EL (cell line): ENCODE measurements around the gene ETS1.

Experiments used
- DNase-seq: peaks from one replicate; pipeline ENCODE4 v3.0.0-alpha.2; 2016

ETS1 gene

DNA sequence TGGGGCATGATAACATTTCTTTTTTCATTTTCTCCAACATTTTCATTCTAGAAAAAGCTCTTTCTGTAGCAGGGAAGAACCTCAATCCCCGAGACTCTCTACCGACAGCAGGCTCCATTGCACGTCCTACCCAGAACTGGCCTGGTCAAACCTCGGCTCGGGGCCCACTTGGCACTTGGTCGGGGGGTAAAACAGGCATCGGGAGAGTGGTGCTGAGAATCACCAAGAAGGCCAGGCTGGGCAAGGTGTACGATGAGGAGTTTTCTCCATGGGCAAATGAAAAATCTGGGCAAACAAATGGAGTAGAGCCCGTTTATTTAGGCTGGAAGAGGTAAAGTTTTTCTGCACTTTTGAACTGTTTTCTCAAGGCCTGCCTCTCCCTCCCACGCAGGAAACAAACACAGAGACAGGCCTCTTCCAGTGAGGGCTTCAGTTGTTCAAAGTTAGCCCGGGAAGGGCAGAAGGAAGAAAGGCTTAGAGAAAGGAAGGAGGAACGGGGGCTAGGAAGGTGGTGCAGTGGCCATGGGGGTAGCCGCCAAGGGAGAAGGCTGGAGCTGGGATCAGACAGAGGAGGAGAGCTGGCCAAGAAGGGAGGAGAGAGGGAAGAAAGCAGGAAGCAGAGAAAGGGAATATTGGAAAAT lies 87.6 kb downstream of the ETS1 start:
- DNase-seq = no peak

- peak; percentile 62 for DNase-seq
Measured at GRCh38 chr11:128498721-128499245, 88.6 kb downstream of the ETS1 start.

- DNase-seq = no peak
Measured at GRCh38 chr11:128497776-128498095, 89.6 kb downstream of the ETS1 start.

- DNase-seq = peak; percentile 98
Measured at GRCh38 chr11:128497061-128497775, 90.1 kb downstream of the ETS1 start.

DNA sequence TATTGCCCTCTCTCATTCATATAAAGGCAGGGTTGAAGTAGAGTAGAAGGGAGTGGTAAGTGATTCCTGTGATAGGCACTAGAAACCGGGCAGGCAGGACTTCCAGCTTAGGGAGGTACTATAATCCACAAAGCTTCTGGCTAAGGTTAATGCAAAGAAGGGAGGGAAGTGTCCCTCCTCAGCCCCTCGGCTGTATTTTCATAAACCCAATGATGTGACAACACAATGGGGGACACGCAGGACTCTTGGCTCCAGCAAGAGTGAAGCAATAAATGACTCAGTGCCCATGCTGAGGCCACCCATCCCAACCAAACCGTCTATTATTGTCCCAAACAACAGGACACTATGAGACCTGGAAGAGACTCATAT lies 90.7 kb downstream of the ETS1 start:
- no peak for DNase-seq

DNA sequence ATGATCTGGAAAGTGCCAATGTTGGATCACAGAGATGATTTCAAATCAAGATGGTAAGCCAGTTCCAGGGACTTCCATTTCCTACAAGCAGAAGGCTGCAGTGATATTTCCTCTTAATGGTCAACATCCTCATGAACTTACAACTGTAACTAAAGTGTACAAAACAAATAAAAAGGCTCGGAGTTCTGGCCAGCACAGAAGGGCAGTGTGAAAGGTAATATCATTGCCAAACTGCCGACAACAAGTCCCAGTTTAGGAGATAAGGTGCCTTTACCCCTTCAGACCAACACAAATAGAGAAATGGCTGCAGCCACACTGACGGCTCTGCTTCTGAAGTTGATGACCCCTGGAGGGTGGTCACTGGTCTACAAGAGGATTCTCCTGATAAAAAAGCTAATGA lies 91.1 kb downstream of the ETS1 start:
- DNase-seq = no peak

- no peak for DNase-seq
Measured at GRCh38 chr11:128494418-128495332, 92.7 kb downstream of the ETS1 start.

GRCh38 chr11:128493570-128493965 lies 93.8 kb downstream of the ETS1 start:
- DNase-seq = no peak

DNA sequence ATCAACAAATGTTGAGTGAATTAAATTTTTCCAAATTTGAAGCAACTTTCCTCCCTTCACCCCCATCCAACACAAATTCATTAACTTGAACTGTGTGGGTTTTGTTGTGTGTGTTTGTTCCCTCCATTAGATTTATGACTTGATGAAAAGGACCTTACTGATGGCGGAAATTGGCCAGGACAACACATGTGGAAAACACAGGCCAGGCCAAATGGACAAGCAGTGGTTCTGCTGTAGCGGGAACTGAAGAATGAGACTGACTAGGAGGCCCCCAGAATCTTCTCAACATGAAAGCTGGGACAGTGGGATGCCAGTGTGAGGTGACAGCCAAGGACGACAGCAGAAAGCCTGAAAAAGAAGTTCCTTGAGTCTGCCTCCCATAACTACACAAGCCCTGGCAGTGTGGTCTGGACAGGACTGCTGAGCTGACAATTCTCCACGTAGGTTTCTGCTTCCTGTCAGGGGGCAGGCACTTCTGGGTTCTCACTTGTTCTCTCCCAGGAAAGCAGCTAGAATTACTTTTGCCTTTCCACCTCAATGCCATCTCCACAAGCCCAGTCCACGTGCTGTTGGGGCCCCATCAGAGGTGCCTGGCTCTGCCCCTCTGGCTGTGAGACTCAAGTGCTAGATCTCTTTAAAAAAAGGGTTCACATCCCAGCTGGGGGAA lies 94.3 kb downstream of the ETS1 start:
- no peak for DNase-seq

GRCh38 chr11:128492461-128492860 lies 94.9 kb downstream of the ETS1 start:
- peak; percentile 53 for DNase-seq

- DNase-seq = no peak
Measured at GRCh38 chr11:128491195-128491936, 96.0 kb downstream of the ETS1 start.

GRCh38 chr11:128490092-128490491 lies 97.3 kb downstream of the ETS1 start:
- DNase-seq = no peak

DNA sequence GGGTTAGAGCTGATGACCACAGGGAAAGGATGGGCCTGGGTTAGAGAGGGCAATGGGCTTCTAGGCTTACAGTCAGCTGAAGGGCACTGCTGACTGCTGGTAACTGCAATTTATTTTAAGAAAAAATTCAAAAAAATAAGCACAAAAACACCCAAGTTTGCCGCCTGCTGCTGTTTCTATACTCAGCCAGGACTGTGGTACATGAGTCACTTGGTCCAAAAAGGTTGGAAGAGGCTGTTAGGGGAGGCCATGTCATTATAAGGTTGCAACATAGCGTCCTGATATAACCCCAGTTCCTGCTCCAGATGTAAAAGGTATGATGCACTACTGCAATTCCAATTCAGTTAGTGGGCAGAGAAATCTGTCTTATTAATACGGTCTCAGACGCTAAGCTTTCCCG lies 98.9 kb downstream of the ETS1 start:
- peak; percentile 94 for DNase-seq

DNA sequence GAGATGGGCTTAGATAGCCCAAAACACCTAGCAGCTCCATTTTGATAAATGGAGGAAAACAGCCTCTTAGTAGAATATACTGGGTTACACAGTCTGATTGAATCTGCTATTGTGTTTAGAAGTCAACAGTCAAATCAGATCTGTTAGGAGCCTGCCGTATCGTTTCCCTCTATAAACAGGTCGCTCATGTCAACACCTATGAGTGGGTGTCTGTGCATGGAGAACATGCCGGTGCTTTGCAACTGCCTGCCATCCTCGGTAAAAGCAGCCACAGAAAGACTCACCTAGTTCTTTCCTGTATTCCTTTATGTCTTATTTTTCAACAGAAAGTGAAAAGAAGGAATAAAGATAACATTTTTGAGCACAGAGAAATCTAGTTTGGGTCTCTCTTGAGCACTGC lies 99.4 kb downstream of the ETS1 start:
- no peak for DNase-seq

GRCh38 chr11:128484172-128484571 lies 103.2 kb downstream of the ETS1 start:
- DNase-seq = no peak

GRCh38 chr11:128483211-128483788 lies 104.1 kb downstream of the ETS1 start:
- no peak for DNase-seq

GRCh38 chr11:128482512-128483191 lies 104.7 kb downstream of the ETS1 start:
- peak; percentile 58 for DNase-seq

GRCh38 chr11:128482092-128482491 lies 105.3 kb downstream of the ETS1 start:
- no peak for DNase-seq

DNA sequence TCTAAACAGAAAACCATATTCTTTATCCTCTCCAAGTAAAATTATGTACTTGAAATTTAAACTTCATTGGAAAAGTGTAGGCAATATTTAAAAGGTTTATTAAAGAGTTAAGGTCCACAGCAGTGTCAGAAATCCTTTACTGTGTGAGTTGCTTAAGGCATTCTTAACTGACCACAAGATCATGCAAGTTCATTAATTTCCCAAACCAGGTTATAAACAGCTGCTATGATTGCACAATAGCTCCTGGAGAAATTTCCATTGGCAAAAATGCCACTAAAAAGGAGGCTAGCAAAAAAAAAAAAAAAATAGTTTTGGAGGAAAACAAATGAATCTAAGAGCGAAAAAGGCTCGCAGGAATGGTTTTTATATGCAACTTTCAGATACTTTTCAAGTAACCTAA lies 106.2 kb downstream of the ETS1 start:
- DNase-seq = peak; percentile 83

DNA sequence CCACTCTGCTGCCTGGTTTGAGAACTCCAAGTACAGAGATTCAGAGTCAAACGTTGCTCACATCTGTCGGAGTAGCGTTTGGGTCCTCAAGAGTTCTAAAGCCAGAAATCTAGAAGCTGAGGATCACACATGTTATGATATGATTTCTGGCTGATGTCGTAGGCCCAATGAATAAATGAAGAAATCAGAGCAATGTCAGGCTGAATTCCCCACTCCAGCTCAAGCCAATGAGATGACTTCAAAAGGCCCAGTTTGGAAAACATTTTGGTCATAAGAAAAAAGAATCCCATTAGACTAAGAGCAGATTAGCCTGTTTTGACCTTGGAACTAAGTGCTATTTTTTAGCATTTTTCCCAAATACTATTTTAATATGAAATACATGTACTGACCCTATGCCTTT lies 106.7 kb downstream of the ETS1 start:
- no peak for DNase-seq

DNA sequence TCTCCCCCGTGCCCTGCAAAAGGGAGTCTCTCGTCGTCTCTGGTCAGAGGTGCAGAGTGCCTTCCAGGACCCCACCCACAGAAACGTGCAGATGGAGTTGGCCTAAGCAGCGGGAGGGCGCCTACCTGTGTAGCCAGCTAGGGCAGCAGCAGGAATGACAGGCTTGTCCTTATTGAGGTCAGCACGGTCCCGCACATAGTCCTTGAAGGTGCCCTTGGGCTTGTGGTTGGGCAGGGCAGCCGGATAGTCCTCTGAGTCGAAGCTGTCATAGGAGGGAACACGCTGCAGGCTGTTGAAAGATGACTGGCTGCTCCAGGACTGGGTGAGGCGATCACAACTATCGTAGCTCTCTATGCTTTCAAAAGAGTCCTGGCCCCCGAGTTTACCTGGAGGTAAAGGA lies 107.3 kb downstream of the ETS1 start:
- DNase-seq = no peak
